H9 (cell line): Measurements from ENCODE around the gene GABBR2. TPM values are rescaled to one million over a fixed set of nuclear protein-coding genes. Genes with fewer than 3 reads are reported as not detected.

ENCODE experiments used
- DNase-seq: peaks from one replicate; pipeline ENCODE4 v3.0.0-alpha.2; 2017
- H2AFZ ChIP-seq: one replicate; pipeline ENCODE4 v1.6.1; 2013; ENCODE audit warnings: mild to moderate bottlenecking, low read length, control low read depth, moderate library complexity
- H2AK5ac ChIP-seq: 2 replicates; pipeline ENCODE4 v1.6.1; 2013; ENCODE audit warnings: low read length, control low read depth, mixed read lengths; ENCODE audit not compliant: insufficient read length
- H2BK120ac ChIP-seq: one replicate; pipeline ENCODE4 v1.6.1; 2013; ENCODE audit warnings: low read depth, mild to moderate bottlenecking, low read length, control low read depth, inconsistent platforms; ENCODE audit not compliant: poor library complexity, severe bottlenecking
- H2BK12ac ChIP-seq: 2 replicates; pipeline ENCODE4 v1.6.1; 2013; ENCODE audit warnings: low read length, control low read depth, mixed read lengths, low read depth; ENCODE audit not compliant: insufficient read length
- H2BK15ac ChIP-seq: 2 replicates; pipeline ENCODE4 v1.6.1; 2013; ENCODE audit warnings: low read depth, low read length, control low read depth
- H2BK20ac ChIP-seq: one replicate; pipeline ENCODE4 v1.6.1; 2013; ENCODE audit warnings: low read depth, mild to moderate bottlenecking, low read length, control low read depth, inconsistent platforms; ENCODE audit not compliant: poor library complexity, severe bottlenecking
- H2BK5ac ChIP-seq: 2 replicates; pipeline ENCODE4 v1.6.1; 2013; ENCODE audit warnings: low read length, control low read depth, mixed read lengths; ENCODE audit not compliant: insufficient read length
- H3K14ac ChIP-seq: 2 replicates; pipeline ENCODE4 v1.6.1; 2013; ENCODE audit warnings: low read length, control low read depth; ENCODE audit not compliant: insufficient read depth
- H3K18ac ChIP-seq: 2 replicates; pipeline ENCODE4 v1.6.1; 2013; ENCODE audit warnings: low read depth, mild to moderate bottlenecking, mixed read lengths, low read length, control low read depth; ENCODE audit not compliant: insufficient read length
- H3K23ac ChIP-seq: 2 replicates; pipeline ENCODE4 v1.6.1; 2013; ENCODE audit warnings: low read length, control low read depth, mixed read lengths, low read depth; ENCODE audit not compliant: insufficient read length
- H3K23me2 ChIP-seq: 2 replicates; pipeline ENCODE4 v1.6.1; 2013; ENCODE audit warnings: low read depth, mild to moderate bottlenecking, mixed read lengths, low read length, control low read depth; ENCODE audit not compliant: insufficient read length, poor library complexity, severe bottlenecking
- H3K27ac ChIP-seq: 2 replicates; pipeline ENCODE4 v1.5.1; 2013; ENCODE audit warnings: low read length, control low read depth, mixed read lengths, low read depth; ENCODE audit not compliant: insufficient read length
- H3K27me3 ChIP-seq: 2 replicates; pipeline ENCODE4 v1.6.1; 2013; ENCODE audit warnings: low read length, control low read depth, inconsistent platforms; ENCODE audit not compliant: insufficient read depth
- H3K4ac ChIP-seq: 2 replicates; pipeline ENCODE4 v1.6.1; 2013; ENCODE audit warnings: low read depth, mild to moderate bottlenecking, control low read depth, inconsistent platforms, low read length, moderate library complexity
- H3K4me1 ChIP-seq: 2 replicates; pipeline ENCODE4 v1.6.1; 2013; ENCODE audit warnings: low read length, control low read depth, inconsistent platforms; ENCODE audit not compliant: insufficient read depth
- H3K4me2 ChIP-seq: 2 replicates; pipeline ENCODE4 v1.6.1; 2013; ENCODE audit warnings: low read length, control low read depth, mixed read lengths; ENCODE audit not compliant: insufficient read length, insufficient read depth
- H3K56ac ChIP-seq: 2 replicates; pipeline ENCODE4 v1.6.1; 2013; ENCODE audit warnings: low read depth, mild to moderate bottlenecking, mixed read lengths, low read length, control low read depth; ENCODE audit not compliant: insufficient read length
- H3K79me1 ChIP-seq: 2 replicates; pipeline ENCODE4 v1.6.1; 2013; ENCODE audit warnings: low read depth, mild to moderate bottlenecking, moderate library complexity, low read length, control low read depth, inconsistent platforms; ENCODE audit not compliant: insufficient read depth, poor library complexity, severe bottlenecking
- H3K79me2 ChIP-seq: 2 replicates; pipeline ENCODE4 v1.6.1; 2013; ENCODE audit warnings: low read length, control low read depth, inconsistent platforms; ENCODE audit not compliant: insufficient read depth
- H3K9ac ChIP-seq: 2 replicates; pipeline ENCODE4 v1.6.1; 2013; ENCODE audit warnings: low read length, control low read depth, mixed read lengths; ENCODE audit not compliant: insufficient read length; ENCODE audit errors: extremely low read depth
- H3K9me3 ChIP-seq: one replicate; pipeline ENCODE4 v1.6.1; 2013; ENCODE audit warnings: low read depth, low read length, inconsistent platforms; ENCODE audit not compliant: control insufficient read depth
- H3T11ph ChIP-seq: one replicate; pipeline ENCODE4 v1.6.1; 2013; ENCODE audit warnings: mild to moderate bottlenecking, low read length, control low read depth, inconsistent platforms
- H4K20me1 ChIP-seq: one replicate; pipeline ENCODE4 v1.6.1; 2013; ENCODE audit not compliant: control insufficient read depth, insufficient read length, insufficient read depth
- H4K5ac ChIP-seq: 2 replicates; pipeline ENCODE4 v1.6.1; 2013; ENCODE audit warnings: low read depth, mild to moderate bottlenecking, mixed read lengths, low read length, control low read depth; ENCODE audit not compliant: insufficient read length
- H4K8ac ChIP-seq: replicated peaks from 2 replicates; pipeline ENCODE4 v1.6.1; 2013; ENCODE audit warnings: low read length, control low read depth, mixed read lengths, low read depth; ENCODE audit not compliant: insufficient read length
- H4K91ac ChIP-seq: 2 replicates; pipeline ENCODE4 v1.6.1; 2013; ENCODE audit warnings: low read depth, mild to moderate bottlenecking, moderate library complexity, mixed read lengths, low read length, control low read depth; ENCODE audit not compliant: insufficient read length
- H3K27ac Mint-ChIP-seq, 3 experiments: 2 replicates in 2 of 3; 3 replicates in 1 of 3; pipeline ENCODE4 v1.8.0; 2020 to 2021; ENCODE audit warnings: mixed read lengths in 3 of 3, mild to moderate bottlenecking in 1 of 3, moderate library complexity in 1 of 3
- H3K27me3 Mint-ChIP-seq: 2 replicates; pipeline ENCODE4 v1.8.0; 2021; ENCODE audit warnings: low read depth, mild to moderate bottlenecking, moderate library complexity, mixed read lengths
- H3K36me3 Mint-ChIP-seq, 3 experiments: 2 replicates in 2 of 3; 3 replicates in 1 of 3; pipeline ENCODE4 v1.8.0; 2020 to 2021; ENCODE audit warnings: low read depth in 3 of 3, mixed read lengths in 3 of 3; ENCODE audit not compliant: insufficient read depth in 1 of 3
- H3K4me1 Mint-ChIP-seq, 2 experiments: 2 replicates each; pipeline ENCODE4 v1.8.0; 2020; ENCODE audit warnings: mixed read lengths in 2 of 2
- H3K4me3 Mint-ChIP-seq, 2 experiments: 2 replicates in 1 of 2; 3 replicates in 1 of 2; pipeline ENCODE4 v1.8.0; 2020 to 2021; ENCODE audit warnings: mild to moderate bottlenecking in 2 of 2, mixed read lengths in 2 of 2, moderate library complexity in 1 of 2
- H3K9me3 Mint-ChIP-seq, 2 experiments: 2 replicates in 1 of 2; 3 replicates in 1 of 2; pipeline ENCODE4 v1.8.0; 2020; ENCODE audit warnings: mild to moderate bottlenecking in 2 of 2, mixed read lengths in 2 of 2, moderate library complexity in 1 of 2
- WGBS: extraction: QIAGEN DNeasy Blood & Tissue Kit; methylation state at CpG from one replicate; pipeline ENCODE4 v1.1.7; 2013; ENCODE audit warnings: missing lambda C conversion rate, low lambda C conversion rate, mixed read lengths; ENCODE audit not compliant: insufficient read length; ENCODE audit errors: extremely low coverage; 5-methylcytosine and 5-hydroxymethylcytosine counted together
- total RNA-seq: library from RNA; stranded (reverse); gene quantifications from 2 replicates; pipeline ENCODE4 v1.2.1, GENCODE V29; 2021
- TF ChIP-seq, protein P1 (sequence below): fragments of 200-600 bp; sonication (generic); conservative IDR thresholded peaks from 3 replicates; pipeline ENCODE4 v1.8.0; 2021; ENCODE audit warnings: antibody characterized with exemption, mild to moderate bottlenecking

GABBR2 gene
- total RNA-seq, 1 experiment from 2014 or later, result 0.66 TPM

DNA sequence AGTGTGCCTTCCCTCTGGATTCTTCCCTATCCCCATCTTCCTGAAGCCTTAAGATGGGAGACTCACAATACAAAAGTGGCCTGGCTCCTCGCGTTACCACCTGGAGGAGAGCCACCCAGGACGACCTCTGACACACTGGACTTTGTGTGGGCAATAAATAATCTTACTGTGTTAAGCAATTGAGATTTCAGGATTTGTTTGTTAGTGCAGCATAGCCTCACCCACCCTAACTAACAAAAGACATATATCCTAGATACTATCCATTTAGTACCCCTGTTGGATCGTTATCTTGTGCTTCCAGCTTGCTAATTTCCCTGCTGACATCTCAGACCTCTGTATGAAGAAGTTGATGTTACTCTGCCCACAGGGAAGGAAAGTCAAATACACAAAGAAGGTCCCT is 7.9 kb downstream of the GABBR2 start:
- no peak overlapping the region for H3K23ac ChIP-seq
- no peak overlapping the region for H4K91ac ChIP-seq
- H3K27me3 ChIP-seq, result peaks cover 2% of the 10 kb centered on the region; the same call in 1 of the 2 replicates
- no peak overlapping the region for H4K8ac ChIP-seq
- H3K36me3 Mint-ChIP-seq, result no peaks in the 10 kb centered on the region
- H2BK120ac ChIP-seq, result no peak overlapping the region
- H3K23me2 ChIP-seq, result no peaks in the 10 kb centered on the region
- no peaks in the 10 kb centered on the region for H3K4me1 ChIP-seq
- H4K20me1 ChIP-seq, result no peaks in the 10 kb centered on the region
- H3K79me2 ChIP-seq, result no peaks in the 10 kb centered on the region
- H3K27ac ChIP-seq, result no peak overlapping the region
- H3K4me3 Mint-ChIP-seq, result no peak overlapping the region
- H3K4ac ChIP-seq, result no peak overlapping the region
- TF ChIP-seq, protein P1, sequence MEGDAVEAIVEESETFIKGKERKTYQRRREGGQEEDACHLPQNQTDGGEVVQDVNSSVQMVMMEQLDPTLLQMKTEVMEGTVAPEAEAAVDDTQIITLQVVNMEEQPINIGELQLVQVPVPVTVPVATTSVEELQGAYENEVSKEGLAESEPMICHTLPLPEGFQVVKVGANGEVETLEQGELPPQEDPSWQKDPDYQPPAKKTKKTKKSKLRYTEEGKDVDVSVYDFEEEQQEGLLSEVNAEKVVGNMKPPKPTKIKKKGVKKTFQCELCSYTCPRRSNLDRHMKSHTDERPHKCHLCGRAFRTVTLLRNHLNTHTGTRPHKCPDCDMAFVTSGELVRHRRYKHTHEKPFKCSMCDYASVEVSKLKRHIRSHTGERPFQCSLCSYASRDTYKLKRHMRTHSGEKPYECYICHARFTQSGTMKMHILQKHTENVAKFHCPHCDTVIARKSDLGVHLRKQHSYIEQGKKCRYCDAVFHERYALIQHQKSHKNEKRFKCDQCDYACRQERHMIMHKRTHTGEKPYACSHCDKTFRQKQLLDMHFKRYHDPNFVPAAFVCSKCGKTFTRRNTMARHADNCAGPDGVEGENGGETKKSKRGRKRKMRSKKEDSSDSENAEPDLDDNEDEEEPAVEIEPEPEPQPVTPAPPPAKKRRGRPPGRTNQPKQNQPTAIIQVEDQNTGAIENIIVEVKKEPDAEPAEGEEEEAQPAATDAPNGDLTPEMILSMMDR, result no peak
- H3K9me3 Mint-ChIP-seq, result no peaks in the 10 kb centered on the region; a peak in 1 of 5 replicates
- no peak overlapping the region for H2BK20ac ChIP-seq
- H3K18ac ChIP-seq, result no peak overlapping the region
- peaks cover 60% of the 10 kb centered on the region for H3K27me3 Mint-ChIP-seq
- H4K5ac ChIP-seq, result no peak overlapping the region
- no peaks in the 10 kb centered on the region for H3K79me1 ChIP-seq
- no peak overlapping the region for H3K14ac ChIP-seq
- H3K4me2 ChIP-seq, result no peak overlapping the region
- WGBS, result no CpG with 5 or more reads among the region's 4 CpGs
- H3K9ac ChIP-seq, result no peak overlapping the region
- peaks cover 4 to 5% of the 10 kb centered on the region in 2 experiments for H3K4me1 Mint-ChIP-seq
- DNase-seq, result no peak
- H2AFZ ChIP-seq, result no peak overlapping the region
- H2BK12ac ChIP-seq, result no peak overlapping the region
- no peak overlapping the region for H2BK5ac ChIP-seq
- H3K56ac ChIP-seq, result no peak overlapping the region
- no peak overlapping the region for H3T11ph ChIP-seq
- no peak overlapping the region for H2BK15ac ChIP-seq
- no peak overlapping the region for H3K27ac Mint-ChIP-seq
- H3K9me3 ChIP-seq, result no peaks in the 10 kb centered on the region
- H2AK5ac ChIP-seq, result no peak overlapping the region
